Muscle layer of colon (tissue), 2 donors: Measurements from ENCODE around the gene SALL1.

Source experiments
- H3K27ac ChIP-seq: one replicate; pipeline ENCODE4 v1.7.0; 2013; ENCODE audit warnings: low read depth, mild to moderate bottlenecking, low read length, moderate library complexity
- H3K27me3 ChIP-seq, 2 donors: one replicate each; pipeline ENCODE4 v1.7.0; 2013; ENCODE audit warnings: low read length in 2 of 2, mild to moderate bottlenecking in 2 of 2; ENCODE audit not compliant: insufficient read depth in 2 of 2, control insufficient read depth in 1 of 2
- H3K36me3 ChIP-seq: one replicate; pipeline ENCODE4 v1.7.0; 2013; ENCODE audit warnings: mild to moderate bottlenecking, low read length; ENCODE audit not compliant: insufficient read depth
- H3K4me1 ChIP-seq: one replicate; pipeline ENCODE4 v1.7.0; 2013; ENCODE audit warnings: mild to moderate bottlenecking, low read length; ENCODE audit not compliant: insufficient read depth
- H3K4me3 ChIP-seq, 2 donors: one replicate each; pipeline ENCODE4 v1.7.0; 2013; ENCODE audit warnings: low read length in 2 of 2, low read depth in 1 of 2, mild to moderate bottlenecking in 1 of 2, moderate library complexity in 1 of 2
- H3K9ac ChIP-seq: one replicate; pipeline ENCODE4 v1.7.0; 2013; ENCODE audit warnings: low read length
- H3K9me3 ChIP-seq: one replicate; pipeline ENCODE4 v1.7.0; 2013; ENCODE audit warnings: mild to moderate bottlenecking, low read length
- donor health status: abdominal sarcoma.
- donor health status: Adenocarcinoma of cecum.

Gene SALL1

DNA sequence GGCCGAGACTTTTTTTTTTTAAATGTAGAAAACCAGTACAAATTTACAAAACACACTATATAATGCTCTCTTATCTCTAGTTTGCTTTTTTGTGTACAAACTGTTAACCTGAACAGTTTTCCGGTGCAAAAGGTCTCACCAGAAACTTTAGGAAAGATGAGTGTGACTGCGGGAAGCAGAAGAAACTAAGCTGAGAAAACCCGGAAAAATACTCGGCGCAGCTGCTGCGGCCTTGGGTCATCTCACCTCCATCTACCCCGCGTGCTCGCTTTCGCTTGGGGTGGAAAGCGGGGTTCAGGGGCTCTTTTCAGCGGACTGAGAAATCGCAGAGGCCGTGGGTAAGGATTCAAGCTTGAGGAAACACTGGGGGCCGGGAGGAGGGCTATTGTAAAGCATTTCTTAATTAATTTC, 1.8 kb downstream of the SALL1 start:
- peaks cover 32 to 56% of the 10 kb centered on the region in 2 donors for H3K27me3 ChIP-seq
- no peak overlapping the region for H3K4me3 ChIP-seq
- H3K4me1 ChIP-seq, result peaks cover 3% of the 10 kb centered on the region
- H3K9me3 ChIP-seq, result no peaks in the 10 kb centered on the region
- H3K9ac ChIP-seq, result no peak overlapping the region
- H3K36me3 ChIP-seq, result no peaks in the 10 kb centered on the region
- no peak overlapping the region for H3K27ac ChIP-seq

DNA sequence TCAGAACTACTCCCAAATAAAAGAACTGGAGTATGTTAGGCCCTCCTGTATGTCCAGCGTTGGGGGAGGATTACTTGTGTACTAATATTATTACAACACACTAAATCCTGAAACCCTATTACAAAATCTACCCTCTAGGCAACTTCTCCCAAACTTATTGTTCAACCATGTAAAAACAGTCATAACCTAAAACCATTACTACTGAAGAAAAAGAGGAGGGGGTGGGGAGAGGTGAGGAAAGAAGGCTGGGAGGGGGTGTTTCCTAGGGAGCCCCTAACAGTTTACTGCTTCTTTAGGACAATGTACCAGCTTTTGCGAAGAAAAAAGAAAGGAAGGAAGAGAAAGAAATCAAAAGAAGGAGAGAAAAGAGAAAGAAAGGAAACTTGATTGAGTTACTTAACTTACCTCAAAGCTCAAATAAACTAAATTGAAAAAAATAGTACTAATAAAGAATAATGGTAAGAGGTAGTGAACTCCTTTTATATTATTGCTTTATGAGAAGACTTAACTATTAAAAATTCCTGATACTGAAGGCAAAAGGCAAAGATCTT, 2.3 kb downstream of the SALL1 start:
- peaks cover 3% of the 10 kb centered on the region for H3K4me1 ChIP-seq
- H3K4me3 ChIP-seq, result no peak overlapping the region
- no peaks in the 10 kb centered on the region for H3K9me3 ChIP-seq
- no peak overlapping the region for H3K9ac ChIP-seq
- H3K27ac ChIP-seq, result no peak overlapping the region
- no peaks in the 10 kb centered on the region for H3K36me3 ChIP-seq
- peaks cover 29 to 51% of the 10 kb centered on the region in 2 donors for H3K27me3 ChIP-seq

DNA sequence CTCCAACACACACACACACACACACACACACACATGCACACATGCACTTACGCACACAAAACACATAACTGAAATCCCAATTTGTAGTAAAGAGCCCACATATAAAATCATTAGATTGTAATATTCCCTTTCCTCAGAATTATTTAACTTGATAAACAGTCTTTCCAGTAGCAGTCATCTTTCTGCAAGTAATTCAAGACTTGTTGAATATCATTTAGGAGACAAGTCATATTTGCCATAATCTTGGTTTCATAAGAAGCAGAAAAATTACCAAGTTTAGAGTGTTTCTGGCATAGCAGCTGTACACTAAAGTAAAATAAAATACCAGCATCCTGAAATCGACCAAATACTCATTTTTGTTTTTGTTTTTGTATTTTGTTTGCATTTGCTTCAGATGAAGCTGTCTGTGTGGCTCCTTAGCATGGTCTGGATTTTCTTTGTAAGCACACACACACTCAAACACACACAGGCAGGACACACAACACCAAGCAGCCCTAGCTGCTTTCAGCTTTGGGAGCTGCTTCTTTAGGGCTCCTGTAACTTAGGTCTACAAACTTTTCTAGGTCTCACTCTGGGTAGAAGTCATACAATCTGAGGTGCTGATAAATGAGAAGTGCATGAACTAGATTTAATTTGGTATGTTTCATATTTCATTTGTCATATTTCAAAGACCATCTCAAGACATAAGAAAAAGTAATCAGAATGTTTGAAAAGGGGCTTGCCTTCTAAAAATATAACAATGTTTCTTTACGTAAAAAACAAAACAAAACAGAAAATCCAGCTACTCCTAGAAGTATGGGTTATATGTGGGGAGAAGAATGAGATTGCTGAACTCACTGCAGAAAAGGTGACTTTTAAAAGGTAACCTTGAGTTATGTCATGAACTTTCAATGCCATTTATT, 3.0 kb downstream of the SALL1 start:
- Histone ChIP-seq H3K4me1 (peaks cover 3% of the 10 kb centered on the region), H3K27me3 (peaks cover 22 to 44% of the 10 kb centered on the region in 2 donors), H3K27ac (no peak overlapping the region), H3K4me3 (no peak overlapping the region), H3K36me3 (no peaks in the 10 kb centered on the region), H3K9ac (no peak overlapping the region), H3K9me3 (no peaks in the 10 kb centered on the region)

DNA sequence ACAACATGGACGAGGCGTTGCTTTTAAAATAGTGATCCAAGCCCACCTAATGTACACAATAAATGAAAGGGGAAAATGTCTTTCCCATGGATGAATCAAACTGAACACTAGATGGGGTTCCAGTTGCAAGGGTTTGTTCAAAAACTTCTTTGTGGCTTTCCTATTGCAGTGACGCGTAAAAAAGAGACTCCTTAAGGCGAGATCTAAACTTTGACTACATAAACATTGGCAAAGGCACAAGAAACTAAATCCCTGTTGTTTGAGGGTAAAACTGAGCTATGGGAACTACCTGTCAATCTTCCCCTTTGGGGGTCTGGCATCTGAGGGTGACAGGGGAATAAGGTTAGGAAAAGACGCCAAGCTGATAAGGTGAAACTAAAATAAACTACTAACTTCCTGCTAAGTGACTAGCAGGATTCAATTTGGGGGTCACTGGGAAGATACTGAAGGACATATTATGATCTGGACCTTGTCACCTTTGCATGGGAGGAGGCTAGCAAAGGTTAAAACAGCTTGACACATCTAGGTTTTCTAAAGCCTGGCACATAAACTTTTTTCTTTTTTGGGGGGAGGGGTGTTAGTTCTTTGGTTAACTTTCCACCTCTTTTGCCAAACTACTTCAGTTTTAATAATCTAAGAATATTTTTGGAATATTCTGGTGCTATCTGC, 4.7 kb downstream of the SALL1 start:
- H3K9me3 ChIP-seq, result no peaks in the 10 kb centered on the region
- no peaks in the 10 kb centered on the region for H3K36me3 ChIP-seq
- H3K27ac ChIP-seq, result no peak overlapping the region
- H3K4me1 ChIP-seq, result peaks cover 3% of the 10 kb centered on the region
- H3K27me3 ChIP-seq, result peaks cover 17 to 27% of the 10 kb centered on the region in 2 donors
- no peak overlapping the region for H3K9ac ChIP-seq
- no peak overlapping the region for H3K4me3 ChIP-seq

DNA sequence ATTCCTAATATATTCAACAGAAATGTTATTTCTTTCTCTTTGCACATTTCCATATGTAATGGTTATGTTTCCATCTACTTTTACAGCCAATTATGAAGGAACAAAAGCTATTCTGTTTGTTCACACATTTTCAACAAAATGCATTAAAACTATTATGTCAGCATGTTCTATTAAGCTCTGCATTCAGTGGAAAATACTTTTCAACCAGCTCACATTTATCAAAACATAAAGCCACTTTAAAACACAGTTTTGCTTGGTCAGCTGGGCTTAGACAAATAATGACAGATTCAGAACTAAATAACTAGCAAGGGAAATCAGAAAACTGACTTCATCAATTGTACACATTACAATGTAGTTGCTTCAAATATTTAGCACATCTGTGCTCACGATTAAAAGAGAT, 6.9 kb downstream of the SALL1 start:
- H3K4me3 ChIP-seq, result no peak overlapping the region

DNA sequence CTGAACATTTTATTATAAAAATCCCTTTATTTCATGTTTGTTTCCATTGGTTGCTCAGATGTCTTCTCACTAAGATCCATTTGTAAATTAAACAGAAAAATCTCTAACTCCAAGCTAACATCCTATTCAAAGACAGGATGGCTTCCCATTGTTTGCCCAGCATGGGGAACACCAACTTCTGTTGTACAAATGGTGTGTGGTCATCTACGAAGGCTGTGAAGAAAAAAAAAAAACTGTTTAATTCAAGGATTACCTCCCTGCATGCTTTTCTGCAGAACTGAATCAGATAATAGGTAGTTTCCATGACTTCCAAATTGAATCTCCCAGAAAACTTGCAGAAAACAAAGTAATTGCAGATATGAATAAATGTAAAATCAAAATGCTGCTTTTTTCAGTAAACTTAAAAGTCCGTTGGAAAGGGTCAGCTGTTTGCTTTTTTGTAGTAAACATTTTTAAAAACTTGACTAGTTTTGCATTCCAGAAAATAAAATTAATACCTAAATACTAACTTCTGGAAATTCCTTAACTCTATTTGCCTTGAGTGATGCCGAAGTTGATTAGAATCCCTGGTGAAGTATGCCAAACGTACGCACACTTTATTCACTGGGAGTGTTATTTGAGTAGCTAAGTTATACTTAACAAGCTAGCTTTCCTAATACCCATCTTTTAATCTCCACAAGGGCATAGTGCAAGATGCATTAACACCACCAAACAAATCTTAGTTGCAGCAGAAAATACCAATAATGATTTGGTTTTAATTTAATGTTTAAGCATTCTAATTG, 7.7 kb downstream of the SALL1 start:
- peaks cover 3 to 5% of the 10 kb centered on the region in 2 donors for H3K27me3 ChIP-seq

More for the DNA sequence above, 6.9 kb downstream of the SALL1 start:
- Histone ChIP-seq H3K9me3 (no peaks in the 10 kb centered on the region), H3K36me3 (no peaks in the 10 kb centered on the region), H3K9ac (no peak overlapping the region), H3K27ac (no peak overlapping the region), H3K4me1 (no peaks in the 10 kb centered on the region), H3K27me3 (peaks cover 5 to 10% of the 10 kb centered on the region in 2 donors)

DNA sequence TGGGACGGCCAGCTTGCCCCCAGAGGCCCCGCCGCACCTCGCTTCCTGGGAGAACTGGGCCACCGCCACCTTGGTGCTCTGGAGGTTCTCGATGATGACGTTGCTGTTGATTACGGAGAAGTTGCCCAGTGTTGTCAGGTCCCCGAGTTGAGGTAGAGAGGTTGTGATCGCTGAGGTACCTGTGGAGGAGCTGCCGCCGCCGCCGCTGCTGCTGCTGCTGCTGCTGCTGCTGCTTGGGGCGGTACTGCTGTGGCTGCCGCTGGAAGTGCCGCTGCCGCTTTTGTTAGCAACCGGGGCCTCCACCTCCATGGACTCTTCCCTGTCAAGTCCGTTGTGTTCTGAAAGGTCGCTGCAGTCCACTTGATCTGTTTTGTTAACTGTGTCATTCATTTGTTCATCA, 9.5 kb downstream of the SALL1 start:
- H3K9me3 ChIP-seq, result no peaks in the 10 kb centered on the region
- H3K4me3 ChIP-seq, result no peak overlapping the region
- H3K36me3 ChIP-seq, result no peaks in the 10 kb centered on the region
- no peaks in the 10 kb centered on the region for H3K4me1 ChIP-seq
- H3K27me3 ChIP-seq, result peaks cover 0 to 3% of the 10 kb centered on the region in 2 donors
- no peak overlapping the region for H3K9ac ChIP-seq
- no peak overlapping the region for H3K27ac ChIP-seq

More for the DNA sequence above, 7.7 kb downstream of the SALL1 start:
- Histone ChIP-seq H3K27ac (no peak overlapping the region), H3K4me1 (no peaks in the 10 kb centered on the region), H3K9me3 (no peaks in the 10 kb centered on the region), H3K9ac (no peak overlapping the region), H3K4me3 (no peak overlapping the region), H3K36me3 (no peaks in the 10 kb centered on the region)

DNA sequence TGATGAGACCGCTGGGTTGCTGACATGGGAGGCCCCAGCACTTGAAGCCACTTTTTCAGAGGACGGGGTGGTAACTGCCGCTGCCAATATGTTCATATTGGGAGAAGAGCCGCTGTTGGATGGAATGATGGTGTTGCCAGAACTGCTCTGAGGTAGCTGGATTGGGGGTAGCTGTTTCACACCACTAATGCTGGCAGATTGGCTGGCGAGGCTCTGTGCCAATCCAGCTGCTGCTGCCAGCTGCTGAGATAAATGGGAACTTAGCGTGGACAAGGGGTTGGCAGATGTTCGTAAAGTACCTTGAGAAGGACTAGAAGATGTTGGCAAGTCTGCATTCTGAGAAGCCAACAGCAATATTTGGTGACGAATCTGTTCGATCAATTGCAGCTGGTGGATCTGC, 10.0 kb downstream of the SALL1 start:
- Histone ChIP-seq H3K36me3 (no peaks in the 10 kb centered on the region), H3K9ac (no peak overlapping the region), H3K27ac (no peak overlapping the region), H3K4me1 (no peaks in the 10 kb centered on the region), H3K27me3 (peaks cover 0 to 3% of the 10 kb centered on the region in 2 donors), H3K9me3 (no peaks in the 10 kb centered on the region), H3K4me3 (no peak overlapping the region)

DNA sequence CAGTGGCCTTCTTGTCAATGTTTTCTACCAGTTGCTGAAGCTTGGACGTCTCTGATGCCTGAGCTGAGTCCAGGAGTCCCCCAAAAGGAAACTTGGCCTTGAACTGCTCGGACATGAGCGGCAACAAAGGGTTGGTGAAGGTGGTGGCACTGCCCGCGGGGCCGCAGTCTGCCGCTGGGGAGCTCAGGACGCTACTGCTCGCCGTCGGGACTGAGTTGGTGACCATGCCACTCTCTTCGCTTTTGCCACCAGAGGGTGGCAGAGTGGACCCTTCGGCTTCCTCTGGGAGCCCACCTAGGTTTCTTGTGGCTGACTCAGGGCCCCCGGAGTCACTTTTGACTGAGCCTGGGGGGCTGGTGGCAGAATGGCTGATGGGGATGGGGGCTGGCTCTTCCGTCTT, 11.0 kb downstream of the SALL1 start:
- Histone ChIP-seq H3K27me3 (peaks cover 0 to 6% of the 10 kb centered on the region in 2 donors), H3K36me3 (no peaks in the 10 kb centered on the region), H3K9me3 (no peaks in the 10 kb centered on the region), H3K27ac (no peak overlapping the region), H3K4me1 (no peaks in the 10 kb centered on the region), H3K9ac (no peak overlapping the region), H3K4me3 (no peak overlapping the region)

DNA sequence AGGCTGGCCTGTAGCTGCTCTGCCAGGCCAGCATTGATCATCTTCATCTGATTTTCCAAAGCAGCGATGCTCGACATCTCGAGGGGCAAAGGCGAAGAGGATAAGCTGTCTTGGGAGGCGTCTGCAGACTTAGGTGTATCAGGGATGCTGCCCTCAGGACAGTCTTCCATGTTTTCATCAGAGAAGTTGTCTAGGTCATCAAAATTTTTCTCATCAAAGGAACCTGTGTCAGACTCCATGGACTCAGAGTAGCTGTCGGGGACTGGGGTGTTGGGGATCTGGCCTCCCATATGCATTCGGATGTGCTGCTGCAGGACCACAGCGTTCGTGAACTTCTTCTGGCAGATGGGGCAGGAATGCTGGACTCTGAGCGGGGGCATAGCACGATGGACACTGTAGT, 11.5 kb downstream of the SALL1 start:
- H3K9me3 ChIP-seq, result no peaks in the 10 kb centered on the region
- no peak overlapping the region for H3K27ac ChIP-seq
- no peak overlapping the region for H3K9ac ChIP-seq
- H3K4me3 ChIP-seq, result no peak overlapping the region
- peaks cover 0 to 11% of the 10 kb centered on the region in 2 donors for H3K27me3 ChIP-seq
- no peaks in the 10 kb centered on the region for H3K36me3 ChIP-seq
- no peaks in the 10 kb centered on the region for H3K4me1 ChIP-seq

DNA sequence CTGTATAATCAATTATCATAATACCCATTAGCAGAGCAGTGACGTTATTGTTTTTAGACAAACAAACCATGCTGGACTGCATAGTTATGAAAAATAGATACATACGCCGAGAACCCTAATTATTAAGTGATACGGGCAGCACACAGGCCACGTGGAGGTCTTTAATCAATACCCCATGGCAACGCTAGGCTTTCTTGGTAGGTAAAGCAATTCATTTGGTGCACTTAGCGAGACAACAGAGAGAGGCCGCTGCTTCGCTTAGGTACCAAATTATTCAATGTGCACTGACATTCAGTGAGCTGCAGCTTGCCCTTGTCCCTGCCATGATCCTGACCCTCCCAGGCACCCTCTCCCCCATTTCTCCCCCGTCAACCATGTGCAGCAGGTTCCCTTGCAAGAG, 12.9 kb downstream of the SALL1 start:
- Histone ChIP-seq H3K4me3 (no peak overlapping the region), H3K27ac (no peak overlapping the region), H3K9me3 (no peaks in the 10 kb centered on the region), H3K9ac (no peak overlapping the region), H3K4me1 (no peaks in the 10 kb centered on the region), H3K36me3 (no peaks in the 10 kb centered on the region), H3K27me3 (peaks cover 4 to 22% of the 10 kb centered on the region in 2 donors)
